Measurements from ENCODE around the gene COL20A1. TPM values are rescaled to one million over a fixed set of nuclear protein-coding genes. Genes with fewer than 3 reads are reported as not detected.

COL20A1 gene
- total and polyA plus RNA-seq, 5 experiments from 2014 or later: 0.25 TPM; not detected in 4

GRCh38 chr20:63264000-63264399 is 29.0 kb upstream of the COL20A1 start:
- Mint-ChIP-seq H3K4me1 (peaks cover 1 to 9% (median 8%) of the 10 kb centered on the region in 4 donors), H3K9me3 (no peaks in the 10 kb centered on the region), H3K4me3 (no peak overlapping the region), H3K27me3 (peaks cover 0 to 25% (median 8%) of the 10 kb centered on the region in 5 donors), H3K27ac (peak overlapping the region in 1 of 10 donors; percentile 8), H3K36me3 (no peaks in the 10 kb centered on the region)
- ATAC-seq (no peak), DNase-seq (no peak)
- POLR2A ChIA-PET: no interaction called here

DNA sequence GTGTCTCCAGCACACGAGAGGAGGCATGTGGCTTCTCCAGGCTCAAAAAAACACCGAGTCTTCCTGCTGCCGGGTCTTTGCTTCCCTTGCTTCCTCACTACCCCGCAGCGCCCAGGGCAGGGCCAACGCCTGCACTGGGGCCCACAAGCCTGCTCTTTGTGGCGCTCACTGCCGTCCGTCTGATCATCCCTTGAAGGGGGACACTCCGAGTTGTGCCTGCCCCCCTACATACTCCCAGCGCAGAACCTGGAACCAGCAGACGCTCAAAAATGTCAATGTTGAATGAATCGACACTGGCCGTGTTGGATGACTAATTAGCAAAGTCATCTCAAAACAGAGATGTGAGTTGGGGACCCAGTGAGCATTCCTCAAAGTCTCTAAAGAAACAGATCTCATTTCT is 28.5 kb upstream of the COL20A1 start:
- Mint-ChIP-seq H3K36me3 (no peaks in the 10 kb centered on the region), H3K27ac (no peak overlapping the region), H3K27me3 (peaks cover 0 to 23% (median 8%) of the 10 kb centered on the region in 5 donors), H3K4me1 (peaks cover 1 to 9% (median 8%) of the 10 kb centered on the region in 4 donors), H3K4me3 (no peak overlapping the region), H3K9me3 (no peaks in the 10 kb centered on the region)
- DNase-seq (no peak), ATAC-seq (no peak)
- POLR2A ChIA-PET: no interaction called here

GRCh38 chr20:63265891-63266515 is 27.0 kb upstream of the COL20A1 start:
- POLR2A ChIA-PET: no interaction called here
- H3K27me3 Mint-ChIP-seq: peaks cover 0 to 23% (median 8%) of the 10 kb centered on the region in 5 donors

DNA sequence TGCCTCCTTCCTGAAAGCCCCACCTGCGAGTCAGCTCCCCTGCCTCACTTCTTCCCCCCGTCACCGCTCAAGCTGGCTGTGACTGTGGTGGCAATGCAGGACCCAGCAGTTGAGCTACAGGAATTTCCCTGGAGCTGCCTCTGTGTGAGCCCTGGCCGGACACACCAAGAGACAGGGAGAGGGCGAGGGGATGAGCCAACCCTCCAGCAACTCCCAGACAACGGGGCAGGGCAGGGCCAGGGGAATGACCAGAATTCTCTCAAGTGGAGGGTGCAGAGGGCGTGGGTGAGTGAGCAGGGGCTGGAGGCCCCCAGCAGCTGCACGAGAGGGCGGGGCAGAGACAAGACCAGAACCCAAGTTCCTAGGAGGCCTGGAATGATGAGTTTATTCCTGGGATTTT is 25.3 kb upstream of the COL20A1 start:
- H3K27me3 Mint-ChIP-seq: peaks cover 0 to 23% (median 8%) of the 10 kb centered on the region in 5 donors
- H3K9me3 Mint-ChIP-seq: no peaks in the 10 kb centered on the region
- H3K4me3 Mint-ChIP-seq: no peak overlapping the region
- no peak for DNase-seq
- POLR2A ChIA-PET: no interaction called here
- no peaks in the 10 kb centered on the region for H3K36me3 Mint-ChIP-seq
- peak overlapping the region in 1 of 10 donors; percentile 33 for H3K27ac Mint-ChIP-seq
- peaks cover 3 to 12% (median 9%) of the 10 kb centered on the region in 4 donors for H3K4me1 Mint-ChIP-seq
- ATAC-seq: no peak

More at GRCh38 chr20:63265891-63266515, 27.0 kb upstream of the COL20A1 start:
- ATAC-seq (no peak), DNase-seq (no peak)
- Mint-ChIP-seq H3K36me3 (no peaks in the 10 kb centered on the region), H3K27ac (no peak overlapping the region), H3K4me3 (no peak overlapping the region), H3K4me1 (peaks cover 1 to 14% (median 10%) of the 10 kb centered on the region in 4 donors), H3K9me3 (no peaks in the 10 kb centered on the region)

DNA sequence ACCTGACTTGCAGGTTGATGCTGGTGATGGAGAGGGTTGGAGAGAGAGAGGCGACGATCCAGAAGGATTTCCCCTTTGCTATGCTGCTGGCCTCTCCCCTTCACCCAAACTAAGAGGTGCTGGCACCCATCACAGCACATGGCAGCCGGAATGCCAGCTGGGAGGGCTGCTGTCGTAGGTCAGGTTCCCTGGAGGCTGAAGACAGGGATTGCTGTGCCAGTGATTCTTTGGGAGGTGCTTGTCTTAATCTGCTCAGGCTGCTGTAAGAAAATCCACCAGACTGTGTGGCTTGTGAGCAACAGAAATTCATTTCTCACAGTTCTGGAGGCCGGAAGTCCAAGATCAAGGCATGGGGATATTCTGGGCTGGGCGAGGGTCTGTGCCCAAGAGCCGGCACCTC is 24.7 kb upstream of the COL20A1 start:
- DNase-seq (no peak), ATAC-seq (no peak)
- H3K9me3 Mint-ChIP-seq: no peaks in the 10 kb centered on the region
- no peaks in the 10 kb centered on the region for H3K36me3 Mint-ChIP-seq
- peaks cover 4 to 13% (median 10%) of the 10 kb centered on the region in 4 donors for H3K4me1 Mint-ChIP-seq
- no peak overlapping the region for H3K4me3 Mint-ChIP-seq
- H3K27me3 Mint-ChIP-seq: peaks cover 0 to 20% (median 6%) of the 10 kb centered on the region in 5 donors
- POLR2A ChIA-PET: no interaction called here
- H3K27ac Mint-ChIP-seq: peak overlapping the region in 1 of 10 donors; percentile 51

DNA sequence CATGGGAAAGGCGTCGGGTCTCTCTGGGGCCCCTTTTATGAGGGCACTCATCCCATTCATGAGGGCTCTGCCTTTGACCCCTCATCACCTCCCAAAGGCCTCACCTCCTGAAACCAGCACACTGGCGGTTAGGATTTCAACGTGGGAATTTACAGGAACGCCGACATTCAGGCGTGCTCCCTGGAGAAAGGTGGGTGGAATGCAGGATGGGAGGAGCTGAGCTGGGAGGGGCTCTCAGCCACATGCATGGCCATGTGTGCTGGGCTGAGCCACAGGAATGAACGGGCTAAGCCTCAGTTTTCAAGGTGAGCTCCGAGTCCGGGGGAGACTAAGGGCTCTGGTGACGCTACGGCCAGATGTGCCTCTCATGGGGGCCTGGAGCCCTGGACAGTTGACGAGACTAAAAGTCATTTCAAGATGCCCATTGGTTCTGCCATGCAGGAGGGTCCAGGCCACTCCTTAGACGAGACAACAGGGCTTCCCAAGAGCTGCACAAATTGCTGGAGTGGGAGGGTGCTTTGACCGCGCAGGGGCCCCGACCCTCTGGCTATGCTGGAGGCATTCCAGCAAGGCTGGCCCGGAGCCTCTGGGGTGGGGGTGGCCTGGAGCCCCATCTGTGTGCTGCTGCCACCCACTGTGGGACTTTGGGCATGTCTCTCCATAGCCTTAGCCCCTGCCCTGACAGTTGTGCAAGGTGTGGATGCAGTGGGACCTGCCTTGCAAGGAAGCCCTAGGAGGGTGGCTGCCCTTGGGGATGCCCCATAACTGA is 24.1 kb upstream of the COL20A1 start:
- Mint-ChIP-seq H3K36me3 (no peaks in the 10 kb centered on the region), H3K27ac (no peak overlapping the region), H3K4me3 (no peak overlapping the region), H3K27me3 (peaks cover 0 to 20% (median 6%) of the 10 kb centered on the region in 5 donors), H3K4me1 (peaks cover 10 to 19% (median 15%) of the 10 kb centered on the region in 4 donors), H3K9me3 (no peaks in the 10 kb centered on the region)
- ATAC-seq: no peak
- POLR2A ChIA-PET: no interaction called here
- no peak for DNase-seq

DNA sequence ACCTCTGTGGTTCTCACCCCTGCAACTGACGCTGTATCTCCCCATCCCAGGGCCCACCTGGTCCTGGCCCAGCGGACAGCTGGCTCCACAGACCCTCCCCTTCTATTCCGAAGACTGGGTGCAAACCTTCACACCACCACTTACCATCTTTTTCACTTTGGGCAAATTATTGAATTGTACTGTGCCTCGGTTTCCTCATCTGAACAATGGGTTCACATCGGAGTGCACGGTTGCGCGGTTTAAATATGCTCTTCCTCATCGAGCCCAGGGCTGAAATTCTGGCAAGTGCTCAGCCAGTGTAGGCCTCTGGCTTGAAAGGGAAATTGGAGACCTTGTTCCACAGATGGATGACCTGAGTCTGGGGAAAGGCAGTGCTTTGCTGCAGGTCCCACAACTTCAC is 23.3 kb upstream of the COL20A1 start:
- peak overlapping the region in 4 of 10 donors; percentile 20 to 60 (median 36) for H3K4me3 Mint-ChIP-seq
- H3K27me3 Mint-ChIP-seq: peaks cover 0 to 13% (median 4%) of the 10 kb centered on the region in 5 donors
- no peak for DNase-seq
- no peaks in the 10 kb centered on the region for H3K9me3 Mint-ChIP-seq
- H3K36me3 Mint-ChIP-seq: no peaks in the 10 kb centered on the region
- ATAC-seq: no peak
- peaks cover 17 to 26% (median 20%) of the 10 kb centered on the region in 4 donors for H3K4me1 Mint-ChIP-seq
- H3K27ac Mint-ChIP-seq: peak overlapping the region in 1 of 10 donors; percentile 29
- POLR2A ChIA-PET: no interaction called here

- H3K4me3 Mint-ChIP-seq: peak overlapping the region in 8 of 10 donors; percentile 9 to 88 (median 72)
- POLR2A ChIA-PET: interaction anchor here (3.3 kb wide), 1 partner anchor 11 kb away, joined by 8 read pairs; no protein-coding TSS in a partner anchor
- H3K36me3 Mint-ChIP-seq: peaks cover 0 to under 1% (median 0%) of the 10 kb centered on the region in 3 donors
- peak overlapping the region in 3 of 10 donors; percentile 74 to 87 (median 80) for H3K27ac Mint-ChIP-seq
- H3K4me1 Mint-ChIP-seq: peaks cover 23 to 34% (median 27%) of the 10 kb centered on the region in 4 donors
- no peaks in the 10 kb centered on the region for H3K9me3 Mint-ChIP-seq
- ATAC-seq: no peak
- H3K27me3 Mint-ChIP-seq: peaks cover 0 to 4% (median 0%) of the 10 kb centered on the region in 5 donors
- DNase-seq: no peak
These were observed 22.2 kb upstream of the COL20A1 start for GRCh38 chr20:63270606-63271325.

DNA sequence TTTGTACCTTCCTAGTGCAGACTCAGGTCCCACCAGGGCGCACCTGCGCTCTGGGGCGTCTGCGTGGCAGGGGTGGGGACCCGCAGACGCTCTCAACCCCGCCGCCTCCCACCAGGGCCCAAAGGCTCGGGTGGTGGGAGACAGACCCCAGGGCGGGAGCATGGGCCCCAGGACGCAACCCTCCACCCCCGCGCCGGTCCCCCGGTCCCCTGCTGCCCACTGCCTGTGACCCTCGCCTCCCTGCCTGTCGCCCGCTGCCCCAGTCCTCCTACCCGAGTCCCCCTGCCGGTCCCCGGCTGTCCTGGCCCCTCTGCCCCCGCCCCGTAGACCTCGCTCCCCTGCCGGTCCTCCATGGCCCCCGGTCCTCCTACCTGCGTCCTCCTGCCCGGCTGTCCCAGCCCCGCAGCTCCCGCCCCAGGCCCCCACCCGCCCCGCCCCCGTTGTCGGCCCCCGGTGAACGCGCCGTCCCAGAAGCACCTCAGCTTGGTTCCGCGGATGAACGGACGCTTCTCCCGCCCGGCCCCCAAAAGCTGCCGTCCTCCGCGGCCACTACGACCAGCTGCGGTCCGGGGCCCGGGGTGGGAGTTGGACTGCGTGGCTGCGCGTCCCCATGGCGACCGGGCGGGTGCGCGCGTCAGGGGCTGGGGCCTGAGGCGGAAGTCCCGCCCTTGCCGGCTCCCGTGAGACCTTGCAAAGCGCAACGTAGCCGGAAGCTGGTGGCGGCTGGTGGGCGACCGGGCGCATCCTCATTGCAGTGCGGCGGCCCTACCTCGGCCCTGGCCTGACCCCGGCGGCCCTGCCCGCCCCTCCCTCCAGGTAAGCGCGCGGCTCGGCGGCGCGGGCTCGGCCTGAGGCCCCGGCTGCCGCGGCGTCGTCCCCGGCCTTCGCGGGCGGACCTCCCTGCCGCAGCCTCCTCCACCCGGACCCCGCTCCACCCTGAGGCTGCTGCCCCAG is 20.6 kb upstream of the COL20A1 start, which contains the start of gene ARFGAP1:
ARFGAP1 (plus strand) TSS at position 709 of the 954 bp plus-strand sequence. CDS start 2,768 bp downstream, outside the sequence.
- DNase-seq: peak; percentile 76 to 93 (median 86)
- peak; percentile 94 to 95 for ATAC-seq

GRCh38 chr20:63273059-63273579 is 19.9 kb upstream of the COL20A1 start:
- POLR2A ChIA-PET: interaction anchor here (0.8 to 3.3 kb wide), 5 partner anchors 8 to 171 kb away, joined by 3 to 8 read pairs (median 5); no protein-coding TSS in a partner anchor
- no peaks in the 10 kb centered on the region for H3K9me3 Mint-ChIP-seq
- peaks cover 0 to 14% (median 0%) of the 10 kb centered on the region in 3 donors for H3K36me3 Mint-ChIP-seq
- DNase-seq (no peak), ATAC-seq (no peak)
- peaks cover 0 to 1% (median 0%) of the 10 kb centered on the region in 5 donors for H3K27me3 Mint-ChIP-seq
- H3K4me1 Mint-ChIP-seq: peaks cover 24 to 38% (median 28%) of the 10 kb centered on the region in 4 donors
- H3K4me3 Mint-ChIP-seq: peak overlapping the region; percentile 79 to 92 (median 89)
- peak overlapping the region; percentile 74 to 93 (median 88) for H3K27ac Mint-ChIP-seq

More for the DNA sequence above, 20.6 kb upstream of the COL20A1 start, which contains the start of gene ARFGAP1:
- Mint-ChIP-seq H3K27ac (peak within 1 kb of the TSS; percentile 74 to 94 (median 88)), H3K9me3 (no peaks in the 10 kb centered on the region), H3K36me3 (peaks cover 0 to 14% (median 0%) of the 10 kb centered on the region in 3 donors), H3K4me1 (peaks cover 24 to 38% (median 28%) of the 10 kb centered on the region in 4 donors), H3K27me3 (peaks cover 0 to 2% (median 0%) of the 10 kb centered on the region in 5 donors), H3K4me3 (peak within 1 kb of the TSS; percentile 80 to 92 (median 89))
- POLR2A ChIA-PET: interaction anchor here (0.8 to 3.3 kb wide), 5 partner anchors 9 to 171 kb away, joined by 3 to 8 read pairs (median 5); no protein-coding TSS in a partner anchor
